ENCODE results near the gene SOCS3.

The SOCS3 gene

GRCh38 chr17:78359997-78360370 is at the start of gene SOCS3:
Gene SOCS3, minus strand, starts transcription at chr17:78360077. Its CDS starts 982 bp downstream, at chr17:78359095.
- peak; percentile 90 for DNase-seq (ENCODE audit: low spot score)

- no peak for DNase-seq (ENCODE audit: low spot score)
These were observed 49.5 kb upstream of the SOCS3 start for GRCh38 chr17:78409191-78409928.

GRCh38 chr17:78408476-78409050 is 48.7 kb upstream of the SOCS3 start:
- no peak for DNase-seq (ENCODE audit: low spot score)

GRCh38 chr17:78407387-78408000 is 47.6 kb upstream of the SOCS3 start:
- DNase-seq (ENCODE audit: low spot score), result no peak

GRCh38 chr17:78406920-78407319 is 47.0 kb upstream of the SOCS3 start:
- DNase-seq (ENCODE audit: low spot score), result no peak

- no peak for DNase-seq (ENCODE audit: low spot score)
These were observed 46.5 kb upstream of the SOCS3 start for GRCh38 chr17:78406396-78406795.

- DNase-seq (ENCODE audit: low spot score), result no peak
These were observed 43.9 kb upstream of the SOCS3 start for GRCh38 chr17:78403822-78404221.

- no peak for DNase-seq (ENCODE audit: low spot score)
These were observed 42.0 kb upstream of the SOCS3 start for GRCh38 chr17:78401891-78402290.

GRCh38 chr17:78401246-78401645 is 41.4 kb upstream of the SOCS3 start:
- DNase-seq (ENCODE audit: low spot score), result no peak

GRCh38 chr17:78400581-78401240 is 40.8 kb upstream of the SOCS3 start:
- DNase-seq (ENCODE audit: low spot score), result no peak

- no peak for DNase-seq (ENCODE audit: low spot score)
These were observed 39.8 kb upstream of the SOCS3 start for GRCh38 chr17:78399693-78400144.

GRCh38 chr17:78399028-78399692 is 39.3 kb upstream of the SOCS3 start:
- no peak for DNase-seq (ENCODE audit: low spot score)

GRCh38 chr17:78398390-78398789 is 38.5 kb upstream of the SOCS3 start:
- no peak for DNase-seq (ENCODE audit: low spot score)

GRCh38 chr17:78397681-78398101 is 37.8 kb upstream of the SOCS3 start:
- no peak for DNase-seq (ENCODE audit: low spot score)

- no peak for DNase-seq (ENCODE audit: low spot score)
These were observed 36.8 kb upstream of the SOCS3 start for GRCh38 chr17:78396441-78397337.

GRCh38 chr17:78395155-78395554 is 35.3 kb upstream of the SOCS3 start:
- no peak for DNase-seq (ENCODE audit: low spot score)

GRCh38 chr17:78394209-78394608 is 34.3 kb upstream of the SOCS3 start:
- no peak for DNase-seq (ENCODE audit: low spot score)

GRCh38 chr17:78393575-78393974 is 33.7 kb upstream of the SOCS3 start:
- DNase-seq (ENCODE audit: low spot score), result no peak

- no peak for DNase-seq (ENCODE audit: low spot score)
These were observed 32.4 kb upstream of the SOCS3 start for GRCh38 chr17:78392295-78392694.

GRCh38 chr17:78391843-78392242 is 32.0 kb upstream of the SOCS3 start:
- no peak for DNase-seq (ENCODE audit: low spot score)

GRCh38 chr17:78391051-78391431 is 31.2 kb upstream of the SOCS3 start:
- no peak for DNase-seq (ENCODE audit: low spot score)
